Activated CD4-positive, alpha-beta T cell treated with anti-CD3 and anti-CD28 coated beads, Interleukin-2, Interleukin-6, amounts not matched to agents 100 ng/mL and 50 ng/mL, durations not matched to agents 16 hours and 8 hours (primary cell): ENCODE measurements around the gene IGSF9B.
"Not testable (repeated sequence)": the region's sequence is repeated elsewhere in the genome, so short reads cannot be mapped to it uniquely, and the experiment has no call there.

Source experiments
- DNase-seq: peaks from one replicate; pipeline ENCODE4 v3.0.0-alpha.2; 2020

Gene IGSF9B

GRCh38 chr11:133956650-133957633 is at the start of gene IGSF9B:
IGSF9B (minus strand) TSS chr11:133956968; CDS start chr11:133956754, 214 bp downstream.
- DNase-seq = peak; percentile 95

GRCh38 chr11:134004496-134005172 is 47.9 kb upstream of the IGSF9B start:
- no peak for DNase-seq

GRCh38 chr11:134003792-134004495 is 47.2 kb upstream of the IGSF9B start:
- DNase-seq = no peak

GRCh38 chr11:134002819-134003218 is 46.1 kb upstream of the IGSF9B start:
- DNase-seq = not testable (repeated sequence)

GRCh38 chr11:134002338-134002737 is 45.6 kb upstream of the IGSF9B start:
- not testable (repeated sequence) for DNase-seq

- no peak for DNase-seq
Measured at GRCh38 chr11:134001596-134001995, 44.8 kb upstream of the IGSF9B start.

- DNase-seq = no peak
Measured at GRCh38 chr11:134001088-134001487, 44.3 kb upstream of the IGSF9B start.

GRCh38 chr11:133999355-133999754 is 42.6 kb upstream of the IGSF9B start:
- no peak for DNase-seq

- no peak for DNase-seq
Measured at GRCh38 chr11:133997554-133997953, 40.8 kb upstream of the IGSF9B start.

- no peak for DNase-seq
Measured at GRCh38 chr11:133996671-133997070, 39.9 kb upstream of the IGSF9B start.

- DNase-seq = no peak
Measured at GRCh38 chr11:133995066-133995465, 38.3 kb upstream of the IGSF9B start.

GRCh38 chr11:133993921-133994320 is 37.2 kb upstream of the IGSF9B start:
- DNase-seq = no peak

GRCh38 chr11:133993107-133993506 is 36.3 kb upstream of the IGSF9B start:
- no peak for DNase-seq

GRCh38 chr11:133992121-133992520 is 35.4 kb upstream of the IGSF9B start:
- DNase-seq = no peak

GRCh38 chr11:133991101-133991500 is 34.3 kb upstream of the IGSF9B start:
- no peak for DNase-seq

- DNase-seq = no peak
Measured at GRCh38 chr11:133990501-133990900, 33.7 kb upstream of the IGSF9B start.

GRCh38 chr11:133988686-133989410 is 32.1 kb upstream of the IGSF9B start:
- DNase-seq = no peak

GRCh38 chr11:133987171-133987570 is 30.4 kb upstream of the IGSF9B start:
- no peak for DNase-seq

GRCh38 chr11:133985981-133986944 is 29.5 kb upstream of the IGSF9B start:
- no peak for DNase-seq

GRCh38 chr11:133984828-133985227 is 28.1 kb upstream of the IGSF9B start:
- no peak for DNase-seq

GRCh38 chr11:133983660-133984316 is 27.0 kb upstream of the IGSF9B start:
- DNase-seq = no peak
